Endometrial microvascular endothelial cells (primary cell): ENCODE measurements around the gene IFI27. TPM values are rescaled to one million over a fixed set of nuclear protein-coding genes. Genes with fewer than 3 reads are reported as not detected.
"Not testable (repeated sequence)": the region's sequence is repeated elsewhere in the genome, so short reads cannot be mapped to it uniquely, and the experiment has no call there.

ENCODE experiments used
- in situ Hi-C: cut with HindIII; loops from 2 replicates; pipeline ENCODE4 v1.10.0; 2017; ENCODE audit warnings: low sequenced_read_pairs, low pct_unique_long_range_greater_than_20kb; ENCODE audit errors: inconsistent ontology term
- total RNA-seq: library from RNA; depleted of rRNA; stranded (reverse); fragments of >200 nt; gene quantifications from one replicate; pipeline ENCODE4 v1.2.3, GENCODE V29; 2015; ENCODE audit errors: inconsistent ontology term

The IFI27 gene
- total RNA-seq: 1,781 TPM

DNA sequence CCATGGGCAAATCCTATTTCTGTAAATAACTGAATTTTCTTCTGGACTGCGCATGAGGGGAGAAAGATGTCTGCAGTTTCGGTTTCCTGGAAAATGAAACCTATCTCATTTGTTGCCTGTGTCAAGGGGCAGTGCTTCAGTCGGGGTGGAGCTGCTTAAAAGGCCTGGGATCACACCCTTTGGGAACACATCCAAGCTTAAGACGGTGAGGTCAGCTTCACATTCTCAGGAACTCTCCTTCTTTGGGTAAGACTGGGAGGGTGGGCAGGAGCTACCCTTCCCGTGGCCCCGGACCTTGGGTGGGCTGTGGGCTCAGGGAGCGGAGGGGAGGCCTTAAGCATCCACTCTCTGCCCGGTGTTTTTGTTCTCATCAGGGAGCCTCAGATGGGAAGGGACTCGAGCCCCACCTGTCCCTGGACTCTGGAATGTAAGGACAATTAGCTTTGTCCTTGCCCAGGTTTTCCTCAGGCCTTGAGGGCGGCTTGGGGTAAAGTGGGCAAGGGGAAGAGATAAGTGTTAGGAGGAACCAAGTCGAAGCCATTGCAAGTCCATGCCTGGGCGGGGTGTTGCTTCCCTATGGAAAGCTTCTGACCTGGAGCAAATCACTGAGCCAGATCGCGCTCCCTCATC lies at the start of gene IFI27:
TSS of gene IFI27 (plus strand) at position 185 of the 630 bp plus-strand sequence.
- in situ Hi-C loops: no loop called here

DNA sequence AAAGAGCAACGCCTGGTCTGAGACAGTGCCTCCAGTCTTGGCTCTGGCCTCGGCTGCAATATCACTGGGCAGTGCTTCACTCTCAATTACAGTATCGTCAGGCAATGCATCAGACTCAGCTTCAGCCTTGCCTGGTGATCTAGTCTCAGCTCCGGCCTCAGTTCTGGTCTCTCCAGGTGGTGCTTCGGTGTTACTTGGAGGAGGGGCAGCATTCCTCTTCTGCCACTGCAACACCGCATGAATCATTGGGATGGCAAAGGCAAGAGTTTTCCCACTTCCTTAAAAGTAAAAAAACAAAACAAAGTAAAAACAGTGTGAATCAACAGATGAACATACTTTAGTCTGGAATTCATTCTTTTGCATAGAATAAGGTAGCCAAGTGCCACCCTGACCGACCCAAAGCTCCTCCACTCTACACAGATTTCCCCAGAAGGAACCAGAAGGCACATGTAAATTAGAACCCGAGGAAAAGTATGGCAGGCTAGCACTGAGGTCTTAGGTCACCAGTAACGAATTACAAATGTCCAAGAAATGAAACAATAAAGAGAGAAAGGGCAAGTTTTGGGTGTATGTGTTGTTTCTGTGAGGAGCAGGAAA lies 48.1 kb upstream of the IFI27 start:
- in situ Hi-C loops: no loop called here

DNA sequence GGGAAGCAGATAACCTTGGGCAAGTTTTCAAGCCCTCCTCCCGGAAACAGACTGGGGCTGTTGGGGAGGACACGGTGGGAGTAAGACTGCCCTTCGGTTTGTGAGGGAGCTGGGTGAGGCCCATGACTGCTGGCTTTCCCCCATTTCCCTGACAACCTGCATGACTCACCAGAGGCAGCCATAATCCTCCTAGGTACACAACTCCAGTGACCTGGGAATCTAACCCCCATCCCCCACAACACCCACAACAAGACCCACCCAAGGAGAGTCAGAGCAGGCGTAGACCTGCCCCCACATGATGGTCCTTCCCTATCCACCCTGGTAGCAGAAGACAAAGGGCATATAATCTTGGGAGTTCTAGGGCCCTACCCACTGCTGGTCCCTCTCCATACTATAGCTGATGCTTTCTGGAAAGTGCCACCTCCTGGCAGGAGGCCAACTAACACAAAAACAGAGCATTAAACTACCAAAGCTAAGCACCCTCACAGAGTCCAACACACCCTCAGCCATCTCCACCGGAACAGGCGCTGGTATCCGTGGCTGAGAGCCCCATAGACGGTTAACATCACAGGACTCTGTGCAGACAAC lies 44.4 kb upstream of the IFI27 start:
- in situ Hi-C loops: no loop called here

GRCh38 chr14:94072076-94072475 lies 38.5 kb upstream of the IFI27 start:
- in situ Hi-C loops: not testable (repeated sequence)

DNA sequence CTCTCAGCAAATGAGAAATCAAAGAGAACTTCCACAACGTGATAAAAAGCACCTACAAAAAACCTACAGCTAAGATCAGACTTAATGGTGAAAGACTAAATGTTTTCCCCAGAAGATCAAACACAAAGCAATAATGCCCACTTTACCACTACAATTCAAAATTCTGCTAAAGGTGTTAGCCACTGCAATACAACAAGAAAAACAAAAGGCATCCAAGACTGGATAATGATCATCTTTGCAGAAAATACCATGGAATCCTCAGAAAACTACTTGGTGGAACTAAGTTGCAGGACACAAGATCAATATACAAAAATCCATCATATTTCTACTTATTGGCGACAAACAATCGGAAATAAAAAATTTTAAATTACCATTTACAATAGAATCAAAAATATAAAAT lies 36.0 kb upstream of the IFI27 start:
- in situ Hi-C loops: no loop called here

DNA sequence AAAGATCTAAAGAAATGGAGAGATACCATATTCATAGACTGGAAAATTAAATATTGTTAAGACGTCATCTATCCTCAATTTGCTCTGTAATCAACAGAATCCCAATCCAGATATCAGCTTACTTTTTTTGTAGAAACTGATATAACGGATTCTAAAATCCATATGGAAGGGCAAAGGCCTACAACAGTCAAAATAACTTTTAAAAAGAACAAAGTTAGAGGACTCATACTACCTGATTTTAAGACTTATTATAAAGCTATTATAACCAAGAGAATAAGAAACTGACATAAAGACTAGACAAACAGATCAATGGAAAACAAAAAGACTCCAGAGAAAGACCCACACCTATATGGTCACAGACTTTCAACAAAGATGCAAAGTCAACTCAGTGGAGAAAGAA lies 35.5 kb upstream of the IFI27 start:
- in situ Hi-C loops: no loop called here

DNA sequence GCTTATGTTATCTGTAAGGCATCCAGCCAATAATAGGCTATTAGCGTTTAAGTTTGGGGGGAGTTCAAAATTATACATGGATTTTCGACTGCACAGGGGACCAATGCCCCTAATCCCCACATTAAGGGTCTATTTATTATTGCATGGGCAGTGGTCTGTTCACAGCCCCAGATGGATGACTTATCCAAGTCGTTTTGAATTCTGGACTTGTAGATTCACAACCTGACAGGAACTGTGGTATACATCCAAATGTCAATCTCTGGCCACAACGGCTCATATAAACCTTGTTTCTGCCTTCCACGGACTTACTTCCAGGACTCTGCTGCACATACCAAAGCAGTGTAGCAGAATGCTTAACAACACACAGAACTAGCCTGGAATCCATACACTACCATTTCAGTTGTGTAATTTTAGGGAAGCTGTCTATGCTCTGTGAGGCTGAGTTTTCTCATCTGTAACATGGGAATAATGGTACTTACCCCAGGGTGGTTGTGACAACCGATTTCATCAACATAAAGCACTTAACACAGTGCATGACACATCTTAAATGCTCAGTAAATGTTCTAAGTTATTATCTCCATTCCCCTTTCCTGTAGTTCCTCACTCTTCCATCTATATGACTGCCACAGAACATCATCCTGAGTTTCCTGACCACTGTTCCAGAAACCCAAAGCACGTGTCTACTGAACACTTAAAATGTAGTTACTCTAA lies 33.3 kb upstream of the IFI27 start:
- in situ Hi-C loops: no loop called here

DNA sequence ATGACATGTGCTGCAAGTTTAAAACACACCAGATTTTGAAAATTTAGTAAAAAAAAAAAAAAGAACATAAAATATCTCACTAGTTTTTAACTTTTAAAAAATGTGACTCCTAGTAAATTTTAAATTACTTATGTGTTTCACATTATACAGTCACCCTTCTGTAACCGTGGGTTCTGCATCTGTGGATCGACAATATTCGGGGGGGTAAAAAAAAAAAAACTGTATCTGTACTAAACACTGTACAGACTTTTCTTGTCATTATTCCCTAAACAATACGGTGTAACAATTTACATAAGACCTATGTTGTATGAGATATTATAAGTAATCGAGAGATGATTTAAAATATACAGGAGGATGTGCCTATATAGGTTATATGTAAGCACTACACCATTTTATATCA lies 32.7 kb upstream of the IFI27 start:
- in situ Hi-C loops: no loop called here

GRCh38 chr14:94079891-94080620 lies 30.5 kb upstream of the IFI27 start:
- in situ Hi-C loops: no loop called here

DNA sequence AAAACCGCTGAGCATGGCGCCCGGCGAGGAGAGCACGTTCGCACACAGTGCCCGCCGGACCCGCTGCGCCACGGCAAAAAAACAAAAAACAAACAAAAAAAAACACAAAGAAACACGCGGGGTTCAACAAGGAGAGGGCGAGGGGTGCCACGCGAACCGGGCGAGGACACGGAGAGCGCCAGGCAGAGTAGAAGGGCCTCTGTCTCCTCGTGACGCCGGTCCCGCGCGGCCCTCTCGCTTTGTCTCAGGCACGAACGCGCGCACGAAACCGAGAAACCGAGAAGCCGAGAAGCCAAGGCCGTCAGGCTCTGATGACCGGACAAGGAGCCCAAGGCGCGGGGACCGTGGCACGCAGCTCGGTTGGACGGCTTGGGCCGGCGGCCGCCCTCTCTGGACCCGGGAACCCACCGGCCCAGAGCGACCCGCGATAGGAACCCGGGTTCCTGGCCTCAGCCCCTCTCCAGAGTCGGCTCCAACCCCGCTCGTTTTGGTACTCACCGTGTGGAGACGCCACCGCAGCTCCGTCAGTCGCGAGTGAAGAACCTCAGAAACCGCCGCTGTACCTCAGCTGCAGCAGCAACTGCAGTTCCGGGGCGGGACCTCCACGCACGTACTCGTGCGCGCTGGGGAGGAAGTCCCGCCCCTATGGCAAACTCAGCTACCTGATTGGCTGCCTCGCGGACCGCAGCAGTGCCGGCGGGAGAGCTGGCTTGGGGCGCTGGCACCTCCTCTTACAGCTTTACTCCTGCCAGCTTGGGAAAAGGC lies 29.7 kb upstream of the IFI27 start, which contains the start of the genes DDX24 and IFI27L1:
TSS of gene DDX24 (minus strand) at position 582 of the 765 bp plus-strand sequence. CDS start 1,460 bp downstream, outside the sequence.
TSS of gene IFI27L1 (plus strand) at position 690 of the 765 bp plus-strand sequence. CDS start 15,628 bp downstream, outside the sequence.
- in situ Hi-C loops: no loop called here

GRCh38 chr14:94081386-94081820 lies 29.1 kb upstream of the IFI27 start:
- in situ Hi-C loops: no loop called here

- in situ Hi-C loops: no loop called here
Measured at GRCh38 chr14:94087891-94088290, 22.6 kb upstream of the IFI27 start.

- in situ Hi-C loops: no loop called here
Measured at GRCh38 chr14:94088516-94088915, 22.0 kb upstream of the IFI27 start.

DNA sequence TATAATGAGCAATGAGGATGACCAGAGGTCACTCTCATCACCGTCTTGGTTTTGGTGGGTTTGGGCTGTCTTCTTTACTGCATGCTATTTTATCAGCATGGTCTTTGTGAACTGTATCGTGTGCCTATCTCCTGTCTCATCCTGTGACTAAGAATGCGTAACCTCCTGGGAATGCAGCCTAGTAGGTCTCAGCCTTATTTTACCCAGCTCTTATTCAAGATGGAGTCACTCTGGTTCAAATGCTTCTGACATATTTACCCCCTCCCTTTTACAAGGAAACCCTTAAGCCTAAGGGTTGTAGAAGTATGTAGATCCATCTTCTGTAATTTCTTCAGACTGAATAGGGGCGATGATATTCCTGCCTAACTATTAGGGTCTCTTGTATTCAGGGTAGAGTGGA lies 21.1 kb upstream of the IFI27 start:
- in situ Hi-C loops: no loop called here

- in situ Hi-C loops: no loop called here
Measured at GRCh38 chr14:94093418-94093817, 17.1 kb upstream of the IFI27 start.

DNA sequence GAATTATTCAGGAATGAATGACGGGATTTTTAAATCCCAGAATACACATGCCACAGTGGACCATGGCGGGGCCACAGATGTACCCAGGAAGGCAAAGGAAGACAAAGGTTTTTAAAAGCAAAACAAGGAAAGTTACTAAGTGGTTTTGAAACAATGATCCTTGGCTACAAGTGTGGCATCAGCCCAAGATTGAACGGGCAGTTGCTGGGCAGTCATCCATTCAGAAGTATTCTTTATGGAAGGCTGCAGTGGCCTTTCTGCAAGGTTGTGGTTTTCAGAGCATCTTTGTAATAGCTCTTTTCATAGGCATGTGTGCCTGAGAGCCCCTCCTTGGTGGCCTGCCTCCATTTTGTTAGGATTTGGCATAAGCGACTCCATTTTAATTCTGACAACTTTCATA lies 13.4 kb upstream of the IFI27 start:
- in situ Hi-C loops: no loop called here

DNA sequence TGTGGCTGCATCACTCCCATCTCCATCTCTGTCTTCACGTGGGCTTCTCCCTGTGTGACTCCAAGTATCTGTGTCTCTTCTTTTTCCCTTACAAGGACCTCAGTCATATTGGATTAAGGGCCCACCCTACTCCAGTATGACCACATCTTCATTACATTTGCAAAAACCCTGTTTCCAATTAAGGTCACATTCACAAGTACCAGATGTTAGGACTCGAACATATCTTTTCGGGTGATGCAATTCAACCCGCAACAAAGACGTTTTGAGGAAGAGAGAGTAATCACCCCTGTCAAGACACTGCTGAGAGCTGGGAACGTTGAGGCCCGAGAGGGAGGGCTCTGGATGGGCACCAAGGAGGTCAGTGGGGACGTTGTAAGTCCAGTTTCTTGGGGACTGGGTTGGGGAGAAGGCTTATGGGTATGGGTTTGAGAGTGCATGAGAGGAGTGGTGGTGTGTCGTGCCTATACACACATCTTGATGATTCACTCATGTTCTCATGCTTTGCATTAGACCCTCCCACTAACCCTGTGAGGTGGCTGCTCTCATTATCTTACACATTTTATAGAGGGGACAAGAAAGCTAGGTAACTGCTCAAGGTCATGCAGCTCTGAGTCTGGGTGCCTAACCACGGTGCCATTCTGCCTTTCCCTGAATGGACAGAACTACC lies 12.1 kb upstream of the IFI27 start:
- in situ Hi-C loops: no loop called here

- in situ Hi-C loops: no loop called here
Measured at GRCh38 chr14:94099006-94099405, 11.5 kb upstream of the IFI27 start.
